HG02759 (cell line): ENCODE measurements around the gene PKP1.

Experiments used
- ATAC-seq: cut with Tn5 transposase; IDR thresholded peaks from one replicate; pipeline ENCODE4 v1.9.1; 2021; ENCODE audit warnings: mild to moderate bottlenecking, moderate library complexity; ENCODE audit not compliant: unreplicated experiment

Gene PKP1

GRCh38 chr1:201346987-201347386, 63.7 kb downstream of the PKP1 start:
- ATAC-seq = no peak

GRCh38 chr1:201347498-201348210, 64.3 kb downstream of the PKP1 start:
- no peak for ATAC-seq

- ATAC-seq = no peak
Observed at GRCh38 chr1:201348211-201348566, 64.9 kb downstream of the PKP1 start.

- no peak for ATAC-seq
Observed at GRCh38 chr1:201349092-201349491, 65.8 kb downstream of the PKP1 start.

- no peak for ATAC-seq
Observed at GRCh38 chr1:201350361-201350725, 67.0 kb downstream of the PKP1 start.

- ATAC-seq = no peak
Observed at GRCh38 chr1:201350884-201351283, 67.6 kb downstream of the PKP1 start.

- no peak for ATAC-seq
Observed at GRCh38 chr1:201351617-201352016, 68.3 kb downstream of the PKP1 start.

- no peak for ATAC-seq
Observed at GRCh38 chr1:201353186-201353940, 70.1 kb downstream of the PKP1 start.

- no peak for ATAC-seq
Observed at GRCh38 chr1:201354151-201354900, 71.0 kb downstream of the PKP1 start.

GRCh38 chr1:201354901-201355295, 71.6 kb downstream of the PKP1 start:
- no peak for ATAC-seq

GRCh38 chr1:201355471-201355870, 72.2 kb downstream of the PKP1 start:
- ATAC-seq = no peak

GRCh38 chr1:201356236-201356635, 72.9 kb downstream of the PKP1 start:
- no peak for ATAC-seq

- ATAC-seq = no peak
Observed at GRCh38 chr1:201356701-201357100, 73.4 kb downstream of the PKP1 start.

- ATAC-seq = no peak
Observed at GRCh38 chr1:201357211-201357610, 73.9 kb downstream of the PKP1 start.

GRCh38 chr1:201357636-201358348, 74.5 kb downstream of the PKP1 start:
- no peak for ATAC-seq

- ATAC-seq = no peak
Observed at GRCh38 chr1:201358596-201358995, 75.3 kb downstream of the PKP1 start.

GRCh38 chr1:201359031-201359872, 75.9 kb downstream of the PKP1 start:
- ATAC-seq = no peak

GRCh38 chr1:201359873-201360210, 76.5 kb downstream of the PKP1 start:
- ATAC-seq = no peak

- no peak for ATAC-seq
Observed at GRCh38 chr1:201360486-201360885, 77.2 kb downstream of the PKP1 start.

GRCh38 chr1:201360901-201361651, 77.8 kb downstream of the PKP1 start:
- ATAC-seq = no peak
